Measurements from ENCODE around the gene TMEM250.

Gene TMEM250

GRCh38 chr9:136100700-136101614, 17.7 kb downstream of the TMEM250 start:
- Histone ChIP-seq H3K27ac (no peak overlapping the region), H4K20me1 (peaks cover 0 to 2% (median 0%) of the 10 kb centered on the region in 11 experiments; a peak in 1 of 22 replicates), H3K9me3 (replicated peaks in 1 of 11) (no peaks in the 10 kb centered on the region), H3K36me3 (no peaks in the 10 kb centered on the region), H3K4me1 (peaks cover 26 to 62% (median 56%) of the 10 kb centered on the region in 10 experiments), H3K27me3 (peaks cover 27 to 32% (median 30%) of the 10 kb centered on the region in 11 experiments), H3K9ac (no peak overlapping the region), H3K4me3 (no peak overlapping the region), H3K4me2 (peak overlapping the region in 9 of 11 experiments; percentile 0 to 47 (median 16); a peak in 13 of 22 replicates)
- no peak for TF ChIP-seq Cebpa-rat (IDR thresholded peaks at IDR 0.05)

- H3K4me1 ChIP-seq: peaks cover 15 to 53% (median 46%) of the 10 kb centered on the region in 10 experiments
Measured at GRCh38 chr9:136099542-136099941, 19.1 kb downstream of the TMEM250 start.

GRCh38 chr9:136098844-136099243, 19.8 kb downstream of the TMEM250 start:
- Histone ChIP-seq H3K27me3 (peaks cover 36 to 53% (median 51%) of the 10 kb centered on the region in 11 experiments), H3K4me1 (peaks cover 16 to 53% (median 46%) of the 10 kb centered on the region in 10 experiments), H3K27ac (no peak overlapping the region), H3K4me2 (peak overlapping the region; percentile 8 to 61 (median 38); a peak in 19 of 22 replicates), H3K36me3 (no peaks in the 10 kb centered on the region), H4K20me1 (peaks cover 0 to 14% (median 0%) of the 10 kb centered on the region in 11 experiments; a peak in 4 of 22 replicates), H3K4me3 (no peak overlapping the region), H3K9me3 (replicated peaks in 1 of 11) (no peaks in the 10 kb centered on the region), H3K9ac (peak overlapping the region in 6 of 11 experiments; percentile 0 to 41 (median 22); a peak in 4 of 22 replicates)
- TF ChIP-seq Cebpa-rat (IDR thresholded peaks at IDR 0.05): no peak

More at GRCh38 chr9:136099542-136099941, 19.1 kb downstream of the TMEM250 start:
- peak overlapping the region in 8 of 11 experiments; percentile 8 to 61 (median 50); a peak in 9 of 22 replicates for H3K4me2 ChIP-seq
- H4K20me1 ChIP-seq: peaks cover 0 to 7% (median 0%) of the 10 kb centered on the region in 11 experiments; a peak in 3 of 22 replicates
- H3K27ac ChIP-seq: no peak overlapping the region
- H3K4me3 ChIP-seq: no peak overlapping the region
- H3K9ac ChIP-seq: 0 out of 22 replicates have a peak overlapping the region, but pooled peaks of 1 of the 11 experiments have one; percentile 20
- no peaks in the 10 kb centered on the region for H3K9me3 ChIP-seq (replicated peaks in 1 of 11)
- H3K36me3 ChIP-seq: no peaks in the 10 kb centered on the region
- no peak for TF ChIP-seq Cebpa-rat (IDR thresholded peaks at IDR 0.05)
- peaks cover 32 to 46% (median 44%) of the 10 kb centered on the region in 11 experiments for H3K27me3 ChIP-seq

GRCh38 chr9:136098210-136098609, 20.5 kb downstream of the TMEM250 start:
- H3K27me3 ChIP-seq: peaks cover 36 to 60% (median 57%) of the 10 kb centered on the region in 11 experiments
- H3K36me3 ChIP-seq: no peaks in the 10 kb centered on the region
- no peak overlapping the region for H3K27ac ChIP-seq
- H3K4me2 ChIP-seq: peak overlapping the region in 4 of 11 experiments; percentile 34 to 52 (median 36); a peak in 4 of 22 replicates
- H3K9ac ChIP-seq: no peak overlapping the region
- peaks cover 0 to 14% (median 0%) of the 10 kb centered on the region in 11 experiments; a peak in 8 of 22 replicates for H4K20me1 ChIP-seq
- no peak for TF ChIP-seq Cebpa-rat (IDR thresholded peaks at IDR 0.05)
- H3K4me3 ChIP-seq: no peak overlapping the region
- no peaks in the 10 kb centered on the region for H3K9me3 ChIP-seq (replicated peaks in 1 of 11)
- H3K4me1 ChIP-seq: peaks cover 19 to 53% (median 40%) of the 10 kb centered on the region in 10 experiments

GRCh38 chr9:136096505-136097001, 22.1 kb downstream of the TMEM250 start:
- peaks cover 0 to 24% (median 0%) of the 10 kb centered on the region in 11 experiments; a peak in 8 of 22 replicates for H4K20me1 ChIP-seq
- H3K36me3 ChIP-seq: no peaks in the 10 kb centered on the region; a peak in 1 of 22 replicates
- no peak overlapping the region for H3K27ac ChIP-seq
- H3K9ac ChIP-seq: no peak overlapping the region
- H3K4me3 ChIP-seq: no peak overlapping the region
- H3K4me2 ChIP-seq: peak overlapping the region in 3 of 11 experiments; percentile 94 to 98 (median 94); a peak in 3 of 22 replicates
- H3K27me3 ChIP-seq: peaks cover 36 to 76% (median 73%) of the 10 kb centered on the region in 11 experiments
- no peaks in the 10 kb centered on the region for H3K9me3 ChIP-seq (replicated peaks in 1 of 11)
- H3K4me1 ChIP-seq: peaks cover 27 to 61% (median 36%) of the 10 kb centered on the region in 10 experiments
- no peak for TF ChIP-seq Cebpa-rat (IDR thresholded peaks at IDR 0.05)

- Histone ChIP-seq H3K4me1 (peaks cover 26 to 66% (median 42%) of the 10 kb centered on the region in 10 experiments), H4K20me1 (peaks cover 0 to 35% (median 0%) of the 10 kb centered on the region in 11 experiments; a peak in 8 of 22 replicates), H3K9me3 (replicated peaks in 1 of 11) (no peaks in the 10 kb centered on the region), H3K27me3 (peaks cover 36 to 84% (median 75%) of the 10 kb centered on the region in 11 experiments), H3K36me3 (no peaks in the 10 kb centered on the region; a peak in 1 of 22 replicates), H3K27ac (peak within 1 kb of the TSS in 6 of 11 experiments; percentile 7 to 76 (median 63); a peak in 9 of 22 replicates), H3K4me3 (peak within 1 kb of the TSS; percentile 48 to 86 (median 61)), H3K4me2 (peak within 1 kb of the TSS; percentile 74 to 98 (median 82)), H3K9ac (peak within 1 kb of the TSS in 10 of 11 experiments; percentile 33 to 89 (median 53); a peak in 19 of 22 replicates)
- no peak for TF ChIP-seq Cebpa-rat (IDR thresholded peaks at IDR 0.05)
Measured at GRCh38 chr9:136095070-136096058, 23.3 kb downstream of the TMEM250 start, which contains the start of gene NACC2. Gene NACC2, minus strand, starts transcription at chr9:136095289. Its CDS starts 44,768 bp downstream, at chr9:136050521.

- Histone ChIP-seq H4K20me1 (peaks cover 0 to 47% (median 0%) of the 10 kb centered on the region in 11 experiments; a peak in 8 of 22 replicates), H3K4me1 (peaks cover 30 to 71% (median 51%) of the 10 kb centered on the region in 10 experiments), H3K27me3 (peaks cover 36 to 83% (median 75%) of the 10 kb centered on the region in 11 experiments), H3K4me2 (peak overlapping the region; percentile 74 to 98 (median 82)), H3K9ac (peak overlapping the region in 7 of 11 experiments; percentile 35 to 89 (median 71); a peak in 15 of 22 replicates), H3K9me3 (replicated peaks in 1 of 11) (no peaks in the 10 kb centered on the region), H3K27ac (peak overlapping the region in 6 of 11 experiments; percentile 7 to 76 (median 63); a peak in 9 of 22 replicates), H3K36me3 (no peaks in the 10 kb centered on the region; a peak in 1 of 22 replicates), H3K4me3 (peak overlapping the region; percentile 48 to 86 (median 61); a peak in 19 of 20 replicates)
- TF ChIP-seq Cebpa-rat (IDR thresholded peaks at IDR 0.05): no peak
Measured at GRCh38 chr9:136093995-136094881, 24.4 kb downstream of the TMEM250 start.
